ENCODE results near the gene TUBGCP3. TPM values are rescaled to one million over a fixed set of nuclear protein-coding genes. Genes with fewer than 3 reads are reported as not detected.

The TUBGCP3 gene
- total and polyA plus RNA-seq, 2 donors from 2014 or later = 9.1 to 33.2 TPM

GRCh38 chr13:112592647-112593046 is 4.7 kb upstream of the TUBGCP3 start:
- Histone ChIP-seq H3K9me3 (ENCODE audit: control insufficient read depth in 2 of 3, insufficient read depth in 1 of 3, low read length in 3 of 3) (no peaks in the 10 kb centered on the region), H3K36me3 (ENCODE audit: control insufficient read depth in 2 of 3, insufficient read depth in 3 of 3, low read length in 3 of 3) (no peaks in the 10 kb centered on the region), H3K27me3 (ENCODE audit: control insufficient read depth, insufficient read depth, low read length) (no peaks in the 10 kb centered on the region), H3K27ac (ENCODE audit: low read depth in 2 of 2, low read length in 2 of 2) (no peak overlapping the region), H3K4me3 (ENCODE audit: low read length in 3 of 3) (no peak overlapping the region), H3K9ac (ENCODE audit: low read length in 3 of 3) (no peak overlapping the region), H3K4me1 (ENCODE audit: control insufficient read depth in 2 of 3, insufficient read depth in 2 of 3, low read depth in 1 of 3, low read length in 3 of 3) (peaks cover 0 to 6% (median 4%) of the 10 kb centered on the region in 3 donors)
- FAIRE-seq = no peak
- DNase-seq = peak in 1 of 5 donors; percentile 77
- TF ChIP-seq, protein P1, sequence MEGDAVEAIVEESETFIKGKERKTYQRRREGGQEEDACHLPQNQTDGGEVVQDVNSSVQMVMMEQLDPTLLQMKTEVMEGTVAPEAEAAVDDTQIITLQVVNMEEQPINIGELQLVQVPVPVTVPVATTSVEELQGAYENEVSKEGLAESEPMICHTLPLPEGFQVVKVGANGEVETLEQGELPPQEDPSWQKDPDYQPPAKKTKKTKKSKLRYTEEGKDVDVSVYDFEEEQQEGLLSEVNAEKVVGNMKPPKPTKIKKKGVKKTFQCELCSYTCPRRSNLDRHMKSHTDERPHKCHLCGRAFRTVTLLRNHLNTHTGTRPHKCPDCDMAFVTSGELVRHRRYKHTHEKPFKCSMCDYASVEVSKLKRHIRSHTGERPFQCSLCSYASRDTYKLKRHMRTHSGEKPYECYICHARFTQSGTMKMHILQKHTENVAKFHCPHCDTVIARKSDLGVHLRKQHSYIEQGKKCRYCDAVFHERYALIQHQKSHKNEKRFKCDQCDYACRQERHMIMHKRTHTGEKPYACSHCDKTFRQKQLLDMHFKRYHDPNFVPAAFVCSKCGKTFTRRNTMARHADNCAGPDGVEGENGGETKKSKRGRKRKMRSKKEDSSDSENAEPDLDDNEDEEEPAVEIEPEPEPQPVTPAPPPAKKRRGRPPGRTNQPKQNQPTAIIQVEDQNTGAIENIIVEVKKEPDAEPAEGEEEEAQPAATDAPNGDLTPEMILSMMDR (IDR thresholded peaks at IDR 0.05; ENCODE audit: borderline replicate concordance, extremely low read depth, insufficient read depth) = no peak
- intact Hi-C loops (cut with DNase I) = no loop called here

- TF ChIP-seq, protein P1 (IDR thresholded peaks at IDR 0.05; ENCODE audit: borderline replicate concordance, extremely low read depth, insufficient read depth) = no peak
- FAIRE-seq = no peak
These were observed 4.2 kb upstream of the TUBGCP3 start for GRCh38 chr13:112592181-112592580.

GRCh38 chr13:112588490-112589297 is 741 bp upstream of the TUBGCP3 start:
- Histone ChIP-seq H3K36me3 (ENCODE audit: control insufficient read depth in 2 of 3, insufficient read depth in 3 of 3, low read length in 3 of 3) (no peaks in the 10 kb centered on the region), H3K4me3 (ENCODE audit: low read length in 3 of 3) (peak overlapping the region; percentile 56 to 81 (median 74)), H3K4me1 (ENCODE audit: control insufficient read depth in 2 of 3, insufficient read depth in 2 of 3, low read depth in 1 of 3, low read length in 3 of 3) (peaks cover 0 to 12% (median 9%) of the 10 kb centered on the region in 3 donors), H3K27ac (ENCODE audit: low read depth in 2 of 2, low read length in 2 of 2) (peak overlapping the region; percentile 96 to 97), H3K9me3 (ENCODE audit: control insufficient read depth in 2 of 3, insufficient read depth in 1 of 3, low read length in 3 of 3) (no peaks in the 10 kb centered on the region), H3K27me3 (ENCODE audit: control insufficient read depth, insufficient read depth, low read length) (no peaks in the 10 kb centered on the region), H3K9ac (ENCODE audit: low read length in 3 of 3) (peak overlapping the region; percentile 22 to 81 (median 72))
- FAIRE-seq (no peak), DNase-seq (no peak)
- TF ChIP-seq, protein P1 (IDR thresholded peaks at IDR 0.05; ENCODE audit: borderline replicate concordance, extremely low read depth, insufficient read depth) = no peak
- intact Hi-C loops (cut with DNase I) = no loop called here

More at GRCh38 chr13:112592181-112592580, 4.2 kb upstream of the TUBGCP3 start:
- no peak for DNase-seq
- H3K9ac ChIP-seq (ENCODE audit: low read length in 3 of 3) = no peak overlapping the region
- H3K27me3 ChIP-seq (ENCODE audit: control insufficient read depth, insufficient read depth, low read length) = no peaks in the 10 kb centered on the region
- H3K9me3 ChIP-seq (ENCODE audit: control insufficient read depth in 2 of 3, insufficient read depth in 1 of 3, low read length in 3 of 3) = no peaks in the 10 kb centered on the region
- intact Hi-C loops (cut with DNase I) = no loop called here
- H3K36me3 ChIP-seq (ENCODE audit: control insufficient read depth in 2 of 3, insufficient read depth in 3 of 3, low read length in 3 of 3) = no peaks in the 10 kb centered on the region
- no peak overlapping the region for H3K27ac ChIP-seq (ENCODE audit: low read depth in 2 of 2, low read length in 2 of 2)
- H3K4me3 ChIP-seq (ENCODE audit: low read length in 3 of 3) = no peak overlapping the region
- H3K4me1 ChIP-seq (ENCODE audit: control insufficient read depth in 2 of 3, insufficient read depth in 2 of 3, low read depth in 1 of 3, low read length in 3 of 3) = peaks cover 0 to 6% (median 4%) of the 10 kb centered on the region in 3 donors
